ENCODE data around the gene SMIM29. TPM values are rescaled to one million over a fixed set of nuclear protein-coding genes. Genes with fewer than 3 reads are reported as not detected.

SMIM29 gene
- total RNA-seq, 3 donors from 2014 or later (not counting 1 experiment from before 2014, with no cell fraction given) = 30.8 to 48.0 (median 39.7) TPM

DNA sequence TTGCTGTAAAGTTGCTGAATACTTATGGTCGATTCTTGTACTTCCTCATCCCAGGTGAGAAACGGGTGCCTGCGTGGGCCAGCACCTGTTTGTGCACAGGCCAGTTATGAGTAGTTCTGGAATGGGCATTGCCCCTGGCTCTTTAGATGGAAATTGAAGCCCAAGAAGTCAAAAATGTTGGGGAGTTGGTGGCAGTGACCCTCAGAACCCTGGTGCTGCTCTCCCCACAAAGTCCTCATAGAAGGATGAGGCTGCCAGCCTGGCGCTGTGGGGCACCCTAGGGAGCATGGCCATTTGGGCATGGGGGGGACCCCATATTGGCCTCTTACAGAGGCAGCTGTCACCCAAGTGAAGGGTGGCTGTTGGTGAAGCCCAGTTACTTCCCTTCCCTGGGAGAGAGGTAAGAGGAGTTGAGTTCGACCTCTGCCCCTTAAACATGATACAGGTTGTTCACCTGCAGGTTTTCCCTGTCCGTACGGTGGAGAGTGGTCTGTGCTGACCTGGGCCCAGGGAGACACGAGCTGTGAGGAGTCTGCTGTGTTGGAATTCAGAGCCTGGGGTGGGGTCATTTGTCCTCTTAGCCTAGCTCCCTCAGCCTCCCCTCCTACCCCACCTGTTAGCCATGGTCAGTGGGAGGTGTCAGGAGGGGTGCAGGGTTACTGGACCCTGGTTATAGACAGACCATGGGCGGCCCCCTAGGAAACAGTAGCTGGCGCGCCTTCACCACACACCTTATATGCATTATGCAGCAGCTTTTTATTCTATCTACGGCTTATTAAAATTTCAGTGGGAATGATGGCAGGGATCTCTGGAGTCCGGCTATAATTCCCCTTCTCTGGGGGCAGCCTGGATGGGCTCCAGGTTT lies 7.2 kb downstream of the SMIM29 start:
- Mint-ChIP-seq H3K4me3 (no peak overlapping the region), H3K4me1 (peaks cover 8 to 30% of the 10 kb centered on the region in 2 donors), H3K36me3 (no peaks in the 10 kb centered on the region), H3K27ac (peak overlapping the region in 1 of 2 donors; percentile 97), H3K27me3 (ENCODE audit: low read depth in 2 of 2) (no peaks in the 10 kb centered on the region), H3K9me3 (no peaks in the 10 kb centered on the region)
- Histone ChIP-seq H3K27ac (ENCODE audit: low read length) (no peak overlapping the region), H3K36me3 (ENCODE audit: control insufficient read depth, insufficient read depth, low read length) (peaks cover 29% of the 10 kb centered on the region), H3K4me3 (ENCODE audit: low read length) (no peak overlapping the region), H3K27me3 (ENCODE audit: control insufficient read depth, insufficient read depth, low read length) (no peaks in the 10 kb centered on the region), H3K4me1 (ENCODE audit: control insufficient read depth, insufficient read depth, low read length) (peaks cover 12% of the 10 kb centered on the region), H3K9me3 (ENCODE audit: control insufficient read depth, insufficient read depth, low read length) (no peaks in the 10 kb centered on the region)
- TF ChIP-seq, protein P1, sequence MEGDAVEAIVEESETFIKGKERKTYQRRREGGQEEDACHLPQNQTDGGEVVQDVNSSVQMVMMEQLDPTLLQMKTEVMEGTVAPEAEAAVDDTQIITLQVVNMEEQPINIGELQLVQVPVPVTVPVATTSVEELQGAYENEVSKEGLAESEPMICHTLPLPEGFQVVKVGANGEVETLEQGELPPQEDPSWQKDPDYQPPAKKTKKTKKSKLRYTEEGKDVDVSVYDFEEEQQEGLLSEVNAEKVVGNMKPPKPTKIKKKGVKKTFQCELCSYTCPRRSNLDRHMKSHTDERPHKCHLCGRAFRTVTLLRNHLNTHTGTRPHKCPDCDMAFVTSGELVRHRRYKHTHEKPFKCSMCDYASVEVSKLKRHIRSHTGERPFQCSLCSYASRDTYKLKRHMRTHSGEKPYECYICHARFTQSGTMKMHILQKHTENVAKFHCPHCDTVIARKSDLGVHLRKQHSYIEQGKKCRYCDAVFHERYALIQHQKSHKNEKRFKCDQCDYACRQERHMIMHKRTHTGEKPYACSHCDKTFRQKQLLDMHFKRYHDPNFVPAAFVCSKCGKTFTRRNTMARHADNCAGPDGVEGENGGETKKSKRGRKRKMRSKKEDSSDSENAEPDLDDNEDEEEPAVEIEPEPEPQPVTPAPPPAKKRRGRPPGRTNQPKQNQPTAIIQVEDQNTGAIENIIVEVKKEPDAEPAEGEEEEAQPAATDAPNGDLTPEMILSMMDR (IDR thresholded peaks at IDR 0.05) = no peak
- ATAC-seq = no peak
- DNase-seq = peak in 1 of 2 donors; percentile 3
- WGBS (ENCODE audit: insufficient coverage) = 95% methylated on average over 9 of the region's 13 CpGs
- intact Hi-C loops (cut with micrococcal nuclease) = loop anchor here (5.0 kb wide), 1 partner anchor 286 kb away; no protein-coding TSS in a partner anchor

DNA sequence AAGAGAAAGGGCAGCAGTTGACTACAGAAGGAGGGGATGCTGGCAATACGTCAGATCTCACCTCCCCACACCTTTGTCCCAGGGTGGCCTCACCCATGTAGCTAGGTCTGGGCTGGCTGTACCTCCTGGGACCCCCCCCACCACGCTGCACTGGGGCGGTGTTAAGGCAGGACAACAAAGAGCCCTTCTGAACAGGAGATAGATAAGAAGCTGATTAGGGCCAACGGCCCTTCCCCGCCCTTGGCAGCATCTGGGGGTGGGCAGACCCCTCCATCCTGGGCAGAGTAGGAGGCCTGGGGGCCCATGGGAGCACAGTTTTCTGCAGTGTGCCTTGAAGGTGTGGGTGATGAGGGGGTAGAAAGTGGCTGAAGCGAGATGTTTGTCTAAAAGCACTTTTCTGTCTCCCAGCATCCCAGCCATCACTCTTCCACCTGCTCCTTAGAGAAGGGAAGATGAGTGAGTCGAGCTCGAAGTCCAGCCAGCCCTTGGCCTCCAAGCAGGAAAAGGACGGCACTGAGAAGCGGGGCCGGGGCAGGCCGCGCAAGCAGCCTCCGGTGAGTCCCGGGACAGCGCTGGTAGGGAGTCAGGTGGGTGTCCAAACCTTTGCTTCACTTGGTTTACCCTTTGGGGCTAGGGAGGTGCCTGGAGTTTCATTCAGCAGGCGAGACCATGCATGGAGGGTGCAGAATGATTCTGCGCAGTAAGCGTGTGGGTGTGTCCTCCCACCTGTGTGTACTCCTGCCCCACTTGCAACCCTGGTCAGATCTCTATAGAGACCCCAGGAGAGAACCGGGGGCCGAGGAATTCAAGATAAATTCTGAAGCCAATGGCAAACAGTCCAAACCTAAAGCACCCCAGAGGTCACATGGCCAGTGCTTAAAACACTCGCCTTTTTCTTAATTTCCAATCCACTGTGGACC lies 8.2 kb downstream of the SMIM29 start:
- no peaks in the 10 kb centered on the region for H3K9me3 ChIP-seq (ENCODE audit: control insufficient read depth, insufficient read depth, low read length)
- ATAC-seq = no peak
- DNase-seq = no peak
- no peak overlapping the region for H3K27ac Mint-ChIP-seq
- no peak overlapping the region for H3K4me3 Mint-ChIP-seq
- WGBS (ENCODE audit: insufficient coverage) = 95% methylated on average over 21 of the region's 22 CpGs
- peaks cover 22% of the 10 kb centered on the region for H3K4me1 ChIP-seq (ENCODE audit: control insufficient read depth, insufficient read depth, low read length)
- peaks cover 29% of the 10 kb centered on the region for H3K36me3 ChIP-seq (ENCODE audit: control insufficient read depth, insufficient read depth, low read length)
- no peak overlapping the region for H3K4me3 ChIP-seq (ENCODE audit: low read length)
- no peaks in the 10 kb centered on the region for H3K9me3 Mint-ChIP-seq
- no peaks in the 10 kb centered on the region for H3K36me3 Mint-ChIP-seq
- no peaks in the 10 kb centered on the region for H3K27me3 ChIP-seq (ENCODE audit: control insufficient read depth, insufficient read depth, low read length)
- TF ChIP-seq, protein P1 (IDR thresholded peaks at IDR 0.05) = no peak
- H3K27ac ChIP-seq (ENCODE audit: low read length) = no peak overlapping the region
- no peaks in the 10 kb centered on the region for H3K27me3 Mint-ChIP-seq (ENCODE audit: low read depth in 2 of 2)
- peaks cover 13 to 36% of the 10 kb centered on the region in 2 donors for H3K4me1 Mint-ChIP-seq
- intact Hi-C loops (cut with micrococcal nuclease) = loop anchor here (5.0 kb wide), 1 partner anchor 287 kb away; no protein-coding TSS in a partner anchor

- no peaks in the 10 kb centered on the region for H3K9me3 ChIP-seq (ENCODE audit: control insufficient read depth, insufficient read depth, low read length)
- peaks cover 23% of the 10 kb centered on the region for H3K4me1 ChIP-seq (ENCODE audit: control insufficient read depth, insufficient read depth, low read length)
- 100% methylated on average over 1 of the region's 2 CpGs for WGBS (ENCODE audit: insufficient coverage)
- TF ChIP-seq, protein P1 (IDR thresholded peaks at IDR 0.05) = no peak
- no peaks in the 10 kb centered on the region for H3K27me3 Mint-ChIP-seq (ENCODE audit: low read depth in 2 of 2)
- H3K4me1 Mint-ChIP-seq = peaks cover 13 to 30% of the 10 kb centered on the region in 2 donors
- intact Hi-C loops (cut with micrococcal nuclease) = loop anchor here (5.0 kb wide), 2 partner anchors 152 to 287 kb away; partner anchors contain the start of gene NUDT3
- no peaks in the 10 kb centered on the region for H3K27me3 ChIP-seq (ENCODE audit: control insufficient read depth, insufficient read depth, low read length)
- H3K4me3 ChIP-seq (ENCODE audit: low read length) = no peak overlapping the region
- peaks cover 29% of the 10 kb centered on the region for H3K36me3 ChIP-seq (ENCODE audit: control insufficient read depth, insufficient read depth, low read length)
- H3K27ac Mint-ChIP-seq = peak overlapping the region in 1 of 2 donors; percentile 47
- H3K27ac ChIP-seq (ENCODE audit: low read length) = no peak overlapping the region
- H3K4me3 Mint-ChIP-seq = no peak overlapping the region
- ATAC-seq (no peak), DNase-seq (no peak)
- no peaks in the 10 kb centered on the region for H3K9me3 Mint-ChIP-seq
- H3K36me3 Mint-ChIP-seq = no peaks in the 10 kb centered on the region
These were observed 8.9 kb downstream of the SMIM29 start for GRCh38 chr6:34239893-34240292.

All from natural killer cell (primary cell).